ENCODE data around the gene UBAC1.
"Not testable (repeated sequence)": the region's sequence is repeated elsewhere in the genome, so short reads cannot be mapped to it uniquely, and the experiment has no call there.

UBAC1 gene

DNA sequence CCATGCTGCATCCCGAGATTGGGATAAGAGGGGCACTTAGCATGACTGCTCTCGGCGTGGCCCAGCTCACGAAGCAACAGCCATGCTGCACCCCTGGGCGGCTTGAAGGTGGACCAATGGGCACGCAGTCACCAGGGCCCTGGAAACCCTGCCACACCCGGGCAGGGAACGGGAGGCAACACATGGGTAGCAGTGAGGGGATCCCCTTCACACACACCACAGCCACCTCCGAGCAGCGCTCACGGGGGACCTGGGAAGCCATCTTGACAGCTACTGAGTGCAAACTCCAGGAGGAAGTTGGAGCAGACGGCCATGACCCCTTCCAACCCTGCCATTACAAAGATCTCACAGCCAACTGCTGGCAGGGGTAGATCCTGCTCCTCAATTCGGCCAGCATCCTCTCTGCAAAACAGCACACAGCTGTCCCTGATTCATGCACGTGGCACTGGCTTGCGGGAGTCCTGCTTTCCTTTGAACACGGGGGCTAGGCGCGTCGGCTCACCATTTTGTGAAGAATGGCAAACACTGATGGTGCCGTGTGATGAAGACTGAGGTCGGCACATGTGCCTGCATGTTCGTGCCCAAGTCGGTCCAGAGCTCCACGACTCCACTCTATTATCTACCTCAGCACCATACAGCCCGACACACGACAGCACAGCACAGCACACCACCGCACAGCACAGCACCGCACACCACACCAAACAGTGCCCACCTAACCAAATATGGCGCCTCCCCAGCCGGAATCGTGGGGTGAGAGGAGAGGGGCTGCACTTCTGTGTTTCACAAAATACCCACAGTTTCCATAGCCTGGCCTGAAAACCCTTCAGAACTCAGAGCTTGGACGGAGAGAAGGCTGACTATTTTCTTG is 5.0 kb downstream of the UBAC1 start:
- DNase-seq: no peak

DNA sequence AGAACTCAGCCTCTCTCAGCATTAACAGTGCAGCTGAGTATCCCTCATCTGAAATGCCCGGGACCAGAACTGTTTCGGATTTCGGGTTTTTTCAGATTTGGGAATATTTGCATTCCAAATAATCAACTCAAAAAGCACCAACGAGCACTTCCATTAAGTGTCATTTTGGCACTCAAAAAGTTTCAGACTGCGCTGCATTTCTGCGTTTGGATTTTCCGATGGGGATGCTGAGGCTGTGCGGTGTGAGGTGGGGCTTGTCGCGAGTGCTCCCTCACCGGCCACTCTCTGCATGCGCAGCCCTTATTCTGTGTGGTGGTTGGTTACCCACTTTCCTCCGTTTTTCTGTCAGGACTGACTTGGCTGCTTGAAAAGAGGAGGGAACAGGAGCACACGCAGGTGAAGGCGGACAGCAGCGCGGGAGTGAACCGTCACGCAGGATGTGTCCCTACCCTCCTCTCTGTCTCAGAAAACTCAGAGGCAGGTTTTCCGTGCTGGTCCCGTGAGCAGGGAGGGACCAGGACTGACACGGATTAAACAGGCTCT is 8.4 kb downstream of the UBAC1 start:
- DNase-seq: no peak

DNA sequence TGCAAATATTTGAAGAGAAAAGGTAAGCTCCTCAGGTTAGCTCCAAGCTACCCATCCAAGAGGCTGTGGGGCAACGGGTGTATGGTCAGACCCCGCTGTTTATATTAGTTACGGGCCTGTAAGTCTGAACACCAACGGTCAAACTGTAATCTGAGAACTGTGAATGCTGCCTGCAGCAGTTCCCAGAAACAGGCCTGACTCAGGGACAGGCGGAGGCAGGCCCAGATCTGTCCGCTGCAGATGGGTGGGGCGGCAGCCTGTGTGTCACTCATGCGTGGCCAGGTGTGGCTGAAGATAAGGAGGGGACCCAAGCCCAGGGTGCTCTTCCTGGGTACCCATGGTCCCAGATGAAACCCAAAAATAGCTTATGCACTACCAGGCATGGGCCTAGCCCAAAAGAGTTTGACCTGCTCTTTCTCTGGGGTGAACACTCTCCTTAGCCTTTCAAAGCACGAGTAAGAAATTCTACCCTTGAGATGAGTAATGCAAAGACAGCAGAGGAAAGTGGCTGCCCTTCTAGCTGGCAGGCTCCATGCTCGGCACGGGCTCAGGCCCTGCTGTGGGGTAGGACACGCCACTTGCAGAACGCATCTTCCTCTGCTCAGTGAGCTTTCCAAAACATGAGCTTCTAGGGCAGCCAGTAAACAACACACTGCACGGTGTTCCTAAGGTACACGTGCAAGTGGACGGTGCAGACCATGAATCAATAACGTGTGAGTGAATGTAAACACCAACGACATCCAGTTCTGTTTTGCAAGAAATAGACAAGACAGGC is 9.1 kb downstream of the UBAC1 start:
- no peak for DNase-seq

- DNase-seq: not testable (repeated sequence)
Observed at GRCh38 chr9:135951310-135951709, 9.9 kb downstream of the UBAC1 start.

DNA sequence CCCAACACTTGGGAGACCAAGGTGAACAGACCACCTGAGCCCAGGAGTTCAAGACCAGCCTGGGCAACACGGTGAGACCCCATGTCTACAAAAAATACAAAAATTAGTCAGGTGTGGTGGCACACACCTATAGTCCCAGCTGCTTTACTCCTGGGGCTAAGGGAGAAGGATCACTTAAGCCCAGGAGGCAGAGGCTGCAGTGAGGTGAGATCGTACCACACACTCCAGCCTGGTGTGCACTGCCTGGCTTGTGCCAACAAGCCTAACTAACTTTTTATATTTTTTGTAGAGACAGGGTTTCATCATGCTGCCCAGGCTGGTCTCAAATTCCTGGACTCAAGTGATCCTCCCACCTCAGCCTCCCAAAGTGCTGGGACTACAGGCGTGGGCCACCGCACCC is 10.3 kb downstream of the UBAC1 start:
- not testable (repeated sequence) for DNase-seq

DNA sequence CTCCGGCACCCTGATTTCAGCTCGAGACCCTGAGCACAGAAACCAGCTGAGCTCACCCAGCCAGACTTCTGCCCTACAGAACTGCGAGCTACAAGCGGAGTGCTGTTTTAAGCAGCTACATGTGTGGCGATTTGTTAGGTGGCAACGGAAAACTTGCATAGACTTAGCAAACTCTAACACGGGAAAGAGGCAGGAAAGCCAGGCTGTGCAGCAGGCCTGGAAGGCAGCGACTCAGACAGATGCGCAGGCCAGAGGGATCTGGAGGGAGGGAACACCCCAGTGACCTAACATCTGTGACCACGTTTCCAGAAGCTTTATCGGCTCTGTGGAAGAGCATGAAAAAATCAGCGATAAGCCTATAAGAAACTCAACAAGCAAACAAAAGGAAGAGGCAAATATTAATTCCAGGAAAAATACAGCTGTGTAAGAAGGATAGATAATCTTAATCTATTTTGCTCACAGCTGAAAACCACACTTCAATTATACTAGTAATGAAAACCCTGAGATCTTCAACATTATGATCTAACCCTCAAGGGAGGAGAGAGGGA is 11.0 kb downstream of the UBAC1 start:
- no peak for DNase-seq

GRCh38 chr9:135949501-135950134 is 11.6 kb downstream of the UBAC1 start:
- DNase-seq: no peak

DNA sequence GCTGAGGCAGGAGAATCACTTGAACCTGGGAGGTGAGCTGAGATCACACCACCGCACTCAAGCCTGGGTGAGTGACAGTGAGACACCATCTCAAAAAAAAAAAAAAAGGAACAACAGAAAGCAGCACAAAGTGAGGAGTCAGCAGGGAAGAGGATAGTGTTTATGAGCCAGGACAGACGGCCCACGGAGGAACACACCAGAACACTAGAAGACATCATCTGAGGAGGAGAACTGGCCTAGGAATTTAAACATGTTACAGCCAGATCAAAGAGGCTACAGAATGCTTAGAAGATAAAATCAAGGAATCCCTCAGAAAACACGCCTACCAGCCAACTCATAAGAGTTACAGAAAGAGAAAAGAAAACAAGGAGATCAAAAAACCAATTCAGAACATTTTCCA is 12.2 kb downstream of the UBAC1 start:
- DNase-seq: no peak

DNA sequence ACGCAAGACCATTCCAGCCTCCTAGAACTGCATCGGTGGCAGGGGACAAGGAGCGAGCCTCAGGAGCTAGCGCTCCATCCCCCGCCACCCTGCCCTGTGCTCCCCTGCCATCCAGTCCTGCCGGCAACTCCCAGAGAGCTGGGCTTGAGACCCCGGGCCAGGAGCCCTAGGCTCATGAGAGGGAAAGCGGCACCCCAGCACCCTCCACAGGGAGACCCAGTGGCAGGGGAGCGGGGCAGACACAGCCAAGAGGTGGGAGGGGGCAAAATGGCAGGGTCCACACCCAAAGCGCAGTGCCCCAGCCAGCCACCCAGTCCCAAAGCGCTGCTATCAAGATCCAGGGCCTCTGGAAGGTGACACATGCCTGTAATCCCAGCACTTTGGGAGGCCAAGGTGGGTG is 12.7 kb downstream of the UBAC1 start:
- no peak for DNase-seq

DNA sequence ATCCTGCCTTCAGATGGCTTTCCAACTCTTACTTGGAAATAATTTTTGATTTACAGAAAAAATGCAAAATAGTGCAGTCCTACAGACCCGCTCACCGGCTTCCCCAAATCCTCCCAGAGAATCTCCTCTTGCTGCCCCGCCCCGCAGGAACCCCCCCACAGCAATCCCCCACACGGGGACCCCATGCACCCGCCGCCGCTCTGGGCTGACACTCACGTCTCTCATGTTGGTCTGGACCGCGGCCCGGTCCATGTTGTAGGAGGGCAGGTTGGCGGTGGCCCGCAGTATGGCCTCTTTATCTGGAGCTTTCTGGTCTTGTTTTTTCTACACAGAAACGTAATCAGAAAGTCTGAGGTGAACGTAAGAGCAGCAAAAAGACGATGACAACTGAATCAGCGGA is 13.6 kb downstream of the UBAC1 start:
- no peak for DNase-seq

DNA sequence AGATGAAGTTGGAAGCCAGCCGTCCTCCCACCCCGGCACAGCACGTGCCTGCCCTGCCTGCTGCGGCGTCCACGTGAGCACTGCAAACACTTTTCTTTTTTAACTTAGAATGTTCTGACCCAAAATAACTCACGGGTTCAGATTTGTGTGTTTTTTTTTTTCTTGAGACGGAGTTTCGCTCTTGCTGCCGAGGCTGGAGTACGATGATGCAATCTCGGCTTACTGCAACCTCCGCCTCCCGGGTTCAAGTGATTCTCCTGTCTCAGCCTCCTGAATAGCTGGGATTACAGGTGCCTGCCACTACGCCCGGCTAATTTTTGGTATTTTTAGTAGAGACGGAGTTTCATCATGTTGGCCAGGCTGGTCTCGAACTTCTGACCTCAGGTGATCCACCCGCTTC is 14.1 kb downstream of the UBAC1 start:
- not testable (repeated sequence) for DNase-seq

- DNase-seq: no peak
Observed at GRCh38 chr9:135946392-135946994, 14.7 kb downstream of the UBAC1 start.

- no peak for DNase-seq
Observed at GRCh38 chr9:135945969-135946368, 15.2 kb downstream of the UBAC1 start.

DNA sequence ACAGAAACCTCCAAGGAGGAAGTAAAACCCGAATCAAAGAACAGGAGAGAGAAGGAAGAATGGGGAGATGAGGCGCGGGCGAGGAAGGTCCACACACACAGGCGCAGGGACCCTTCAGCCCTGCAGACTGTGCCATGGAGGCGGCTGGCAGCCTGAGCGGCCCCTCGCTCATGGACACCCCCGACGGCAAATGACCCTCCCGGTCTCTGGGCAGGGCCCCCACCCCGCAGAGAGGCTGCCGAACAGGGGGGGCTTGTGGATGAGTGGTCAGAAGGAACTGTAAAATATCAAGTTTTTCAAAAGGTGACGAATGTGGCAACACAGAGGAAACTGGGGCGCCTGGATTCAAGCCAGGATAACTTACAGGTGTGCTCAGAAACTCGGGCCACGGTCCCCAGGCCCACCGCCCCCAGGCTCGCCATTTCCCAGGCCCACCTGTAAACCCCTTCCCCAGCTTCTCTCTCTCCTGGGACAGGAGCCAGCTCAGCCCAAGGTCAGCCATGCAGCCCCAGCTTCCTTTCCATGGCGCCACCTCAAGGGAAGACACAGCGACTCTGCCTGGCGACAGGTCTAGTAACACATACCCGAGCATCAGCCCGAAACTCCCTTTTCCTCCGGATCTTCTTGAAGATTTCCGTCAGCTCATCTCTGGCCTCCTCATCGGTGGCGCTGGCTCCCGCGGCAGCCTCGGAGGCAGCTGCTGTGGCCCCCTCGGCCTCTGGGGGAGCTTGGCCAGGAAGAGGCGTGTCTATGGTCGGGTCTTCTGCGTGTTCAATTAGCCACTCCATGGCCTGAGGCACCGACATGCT is 16.5 kb downstream of the UBAC1 start:
- no peak for DNase-seq

- DNase-seq: not testable (repeated sequence)
Observed at GRCh38 chr9:135943604-135944003, 17.6 kb downstream of the UBAC1 start.

GRCh38 chr9:135941288-135941995 is 19.7 kb downstream of the UBAC1 start:
- no peak for DNase-seq

DNA sequence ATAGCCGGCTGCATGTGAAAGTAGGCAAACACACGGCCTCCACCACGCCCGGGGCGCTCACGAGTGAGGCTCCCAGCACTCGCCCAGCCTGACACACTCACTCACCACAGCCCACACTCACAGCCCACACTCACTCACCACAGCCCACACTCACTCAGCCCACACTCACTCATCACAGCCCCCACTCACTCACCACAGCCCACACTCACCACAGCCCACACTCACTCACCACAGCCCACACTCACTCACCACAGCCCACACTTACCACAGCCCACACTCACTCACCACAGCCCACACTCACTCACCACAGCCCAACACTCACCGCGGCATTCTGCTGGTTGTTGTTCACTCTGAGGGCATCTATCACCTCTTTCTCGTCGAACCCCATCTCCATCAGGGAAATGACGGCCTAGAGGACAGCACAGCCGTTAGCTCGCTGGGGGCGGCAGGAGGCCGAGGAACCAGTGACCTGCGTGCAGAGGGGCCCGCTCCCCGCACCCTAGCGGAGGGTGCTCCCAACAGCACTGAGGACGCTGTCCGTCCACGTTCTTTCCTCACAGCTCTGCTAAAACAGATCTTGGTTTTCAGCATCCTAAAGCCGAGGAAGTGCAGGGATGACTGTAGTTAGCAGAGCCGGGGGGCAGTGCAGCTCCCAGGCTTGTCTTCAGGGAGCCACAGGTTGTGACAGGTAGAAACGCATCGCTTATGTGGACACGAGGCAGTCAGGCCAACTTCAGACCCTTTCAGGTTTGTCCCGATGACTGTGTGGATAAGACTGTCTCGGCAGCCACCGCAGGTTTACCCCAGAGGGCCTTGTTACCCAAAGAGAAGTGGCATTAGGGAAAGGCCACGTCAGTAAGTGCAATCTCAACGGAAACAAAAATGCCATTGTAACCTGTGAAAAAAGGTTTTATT is 21.6 kb downstream of the UBAC1 start:
- no peak for DNase-seq

DNA sequence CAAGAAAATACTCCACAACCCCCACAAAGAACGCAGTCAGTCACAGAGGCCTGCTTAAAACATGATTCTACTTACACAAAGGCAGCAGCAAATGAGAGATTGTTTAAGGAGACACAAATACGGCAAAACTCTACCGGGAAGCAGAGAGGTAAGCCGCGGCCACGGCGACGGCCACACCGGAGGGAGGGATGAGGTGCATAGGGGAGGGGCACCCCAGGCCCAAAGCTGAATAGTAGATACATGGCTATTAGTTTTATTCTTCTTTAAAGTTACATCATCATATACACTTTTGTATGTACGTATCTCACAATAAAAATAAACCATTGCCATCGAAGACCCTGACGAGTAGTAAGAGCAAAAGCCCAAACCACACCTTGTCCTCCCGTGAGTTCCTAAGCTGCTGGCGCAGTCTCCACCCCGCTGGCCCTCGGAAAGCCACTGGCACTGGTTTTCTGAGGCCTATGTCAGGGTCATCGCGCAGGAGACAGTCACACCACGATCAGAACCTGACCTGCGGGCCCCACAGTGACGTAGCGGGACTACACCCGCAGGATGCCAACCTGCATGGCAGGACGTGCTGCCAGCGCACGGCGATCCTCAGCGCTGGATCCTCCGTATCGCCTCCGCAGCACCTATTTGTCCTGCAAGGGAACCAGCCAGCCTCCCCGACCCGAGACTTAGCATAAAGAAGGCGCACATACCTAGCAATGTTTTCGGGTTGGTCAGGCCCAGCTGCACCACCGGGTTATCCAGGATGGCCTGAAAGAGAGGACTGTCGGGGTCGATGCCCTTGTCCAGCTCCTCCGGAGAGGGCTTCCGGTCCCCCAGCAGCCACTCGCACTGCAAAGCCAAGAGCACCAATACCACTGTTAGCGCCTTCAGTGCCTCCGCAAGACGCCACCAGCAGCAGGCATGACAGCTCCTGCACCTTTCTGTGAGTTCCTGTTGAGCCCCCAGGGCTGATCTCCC is 23.4 kb downstream of the UBAC1 start:
- no peak for DNase-seq

DNA sequence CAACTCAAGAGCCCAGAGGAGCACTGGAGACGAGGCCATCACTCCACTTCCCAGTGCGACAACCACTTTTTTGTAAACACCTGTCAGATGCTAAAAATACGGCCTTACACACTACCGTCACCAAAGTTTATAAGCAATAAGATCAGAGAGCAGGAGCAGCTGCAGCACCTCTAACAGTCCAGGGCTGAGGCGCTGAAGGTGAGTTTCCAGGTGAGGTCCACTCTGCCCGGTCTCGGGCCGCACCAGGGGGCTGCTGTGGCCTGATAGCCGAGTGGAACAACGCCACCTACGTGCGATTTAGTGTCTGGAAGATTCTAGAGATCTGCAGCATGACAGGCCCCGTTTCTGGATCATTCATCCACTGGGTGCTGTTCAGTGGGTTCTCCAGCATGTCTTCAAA is 28.1 kb downstream of the UBAC1 start:
- DNase-seq: no peak
